ENCODE measurements around the gene SMG9. TPM values are rescaled to one million over a fixed set of nuclear protein-coding genes. Genes with fewer than 3 reads are reported as not detected.

Gene SMG9
- polyA plus RNA-seq, 1 experiment, result 9.2 TPM

DNA sequence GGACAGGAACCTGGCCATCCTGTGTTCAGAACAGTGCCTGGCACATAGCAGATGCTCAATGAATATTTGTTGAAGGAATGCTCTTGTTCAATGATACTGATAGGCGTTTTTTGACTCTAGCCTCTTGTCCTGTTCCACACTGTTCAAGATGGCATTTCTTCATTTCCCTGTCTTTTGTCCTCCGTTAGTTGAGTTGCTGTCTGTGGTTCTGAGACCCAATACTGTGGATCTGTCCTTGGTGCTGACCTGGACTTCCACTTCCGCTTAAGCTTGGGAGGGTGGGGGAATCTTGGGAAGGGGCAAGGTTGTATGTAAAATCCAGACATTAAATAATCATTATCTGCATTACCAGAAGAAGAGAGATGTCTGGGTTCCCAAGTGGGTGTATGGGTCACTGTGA is 34.3 kb upstream of the SMG9 start:
- TF ChIP-seq, protein P1, sequence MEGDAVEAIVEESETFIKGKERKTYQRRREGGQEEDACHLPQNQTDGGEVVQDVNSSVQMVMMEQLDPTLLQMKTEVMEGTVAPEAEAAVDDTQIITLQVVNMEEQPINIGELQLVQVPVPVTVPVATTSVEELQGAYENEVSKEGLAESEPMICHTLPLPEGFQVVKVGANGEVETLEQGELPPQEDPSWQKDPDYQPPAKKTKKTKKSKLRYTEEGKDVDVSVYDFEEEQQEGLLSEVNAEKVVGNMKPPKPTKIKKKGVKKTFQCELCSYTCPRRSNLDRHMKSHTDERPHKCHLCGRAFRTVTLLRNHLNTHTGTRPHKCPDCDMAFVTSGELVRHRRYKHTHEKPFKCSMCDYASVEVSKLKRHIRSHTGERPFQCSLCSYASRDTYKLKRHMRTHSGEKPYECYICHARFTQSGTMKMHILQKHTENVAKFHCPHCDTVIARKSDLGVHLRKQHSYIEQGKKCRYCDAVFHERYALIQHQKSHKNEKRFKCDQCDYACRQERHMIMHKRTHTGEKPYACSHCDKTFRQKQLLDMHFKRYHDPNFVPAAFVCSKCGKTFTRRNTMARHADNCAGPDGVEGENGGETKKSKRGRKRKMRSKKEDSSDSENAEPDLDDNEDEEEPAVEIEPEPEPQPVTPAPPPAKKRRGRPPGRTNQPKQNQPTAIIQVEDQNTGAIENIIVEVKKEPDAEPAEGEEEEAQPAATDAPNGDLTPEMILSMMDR (IDR thresholded peaks at IDR 0.05; ENCODE audit: low read depth, low read length), result no peak
- ChIA-PET CTCF (interaction anchor here (0.9 to 1.3 kb wide), 2 partner anchors 44 to 121 kb away, joined by 3 read pairs; no protein-coding TSS in a partner anchor), POLR2A (interaction anchor here (0.6 kb wide), 1 partner anchor 102 kb away, joined by 7 read pairs; no protein-coding TSS in a partner anchor)
- no peaks in the 10 kb centered on the region for H3K9me3 ChIP-seq (ENCODE audit: control insufficient read depth, insufficient read depth, low read length)
- H3K27me3 ChIP-seq (ENCODE audit: control insufficient read depth, insufficient read depth, low read length), result peaks cover 5% of the 10 kb centered on the region
- no peak for DNase-seq (ENCODE audit: low read depth, low spot score)
- no peak overlapping the region for H3K27ac ChIP-seq (ENCODE audit: low read depth, low read length)
- no peak overlapping the region for H3K4me3 ChIP-seq (ENCODE audit: low read depth, low read length)

DNA sequence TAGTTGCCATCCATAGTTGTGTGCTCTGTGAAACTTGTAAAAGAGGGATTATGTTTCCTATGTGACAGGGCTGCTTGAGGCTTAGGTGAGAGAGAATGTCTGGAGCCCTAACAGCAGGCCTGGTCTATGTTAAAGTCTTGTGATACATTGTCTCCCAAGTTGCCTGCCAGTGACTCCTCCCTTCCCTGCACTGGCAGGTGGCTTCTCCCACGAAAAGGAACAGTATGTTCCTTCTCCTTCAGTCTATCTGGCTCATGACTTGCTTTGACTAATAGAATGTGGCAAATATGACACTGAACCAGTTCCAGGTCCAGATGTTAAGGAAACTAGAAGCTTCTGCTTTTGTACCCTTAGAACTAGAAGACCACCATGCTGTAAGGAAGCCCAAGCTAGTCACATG is 31.9 kb upstream of the SMG9 start:
- POLR2A ChIA-PET, result no interaction called here
- no peak for DNase-seq (ENCODE audit: low read depth, low spot score)

DNA sequence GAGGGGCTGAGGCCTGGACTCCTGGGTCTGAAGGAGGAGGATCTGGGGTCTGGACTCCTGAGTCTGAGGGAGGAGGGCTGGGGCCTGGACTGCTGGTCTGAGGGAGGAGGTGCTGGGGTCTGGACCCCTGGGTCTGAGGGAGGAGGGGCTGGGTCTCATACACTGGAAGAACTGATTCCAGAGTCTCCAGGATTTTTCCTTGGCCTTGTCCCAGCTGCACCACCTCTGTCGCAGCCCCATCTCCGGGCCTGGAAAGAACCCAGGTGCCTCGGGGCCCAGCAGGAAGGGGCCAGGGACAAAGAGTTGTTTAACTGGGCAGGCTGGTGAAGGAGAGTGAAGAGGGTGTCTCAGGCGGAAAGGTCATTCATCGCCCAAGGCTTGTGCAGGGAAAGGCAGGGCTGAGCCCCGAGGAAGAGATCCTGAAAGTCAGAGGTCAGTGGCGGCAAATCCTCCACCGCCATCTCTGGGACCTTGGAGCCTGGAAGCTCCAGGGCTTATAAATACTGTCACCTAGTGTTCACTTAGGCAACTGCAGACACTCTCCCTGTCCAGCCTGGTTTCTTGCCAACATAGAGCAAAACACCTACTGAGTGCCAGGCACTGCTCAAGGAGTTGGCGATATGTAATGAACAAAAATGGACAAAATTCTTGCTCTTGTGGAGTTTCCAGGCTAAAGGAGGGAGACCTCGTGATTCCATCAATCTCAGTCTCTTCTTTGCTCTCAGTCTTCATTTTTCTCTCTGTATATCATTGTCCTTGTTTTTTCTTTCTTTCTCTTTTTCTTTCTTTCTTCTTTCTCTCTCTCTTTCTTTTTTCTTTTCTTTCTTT is 30.4 kb upstream of the SMG9 start:
- CTCF ChIA-PET, result interaction anchor here (0.8 to 1.9 kb wide), 8 partner anchors 10 to 246 kb away, joined by 3 to 21 read pairs (median 4); no protein-coding TSS in a partner anchor
- no peak overlapping the region for H3K4me3 ChIP-seq (ENCODE audit: low read depth, low read length)
- peak overlapping the region; percentile 65 for H3K27ac ChIP-seq (ENCODE audit: low read depth, low read length)
- no peaks in the 10 kb centered on the region; the same call in 1 of the 2 replicates for H3K9me3 ChIP-seq (ENCODE audit: control insufficient read depth, insufficient read depth, low read length)
- TF ChIP-seq, protein P1 (IDR thresholded peaks at IDR 0.05; ENCODE audit: low read depth, low read length), result peak; percentile 100
- POLR2A ChIA-PET, result interaction anchor here (1.0 kb wide), 2 partner anchors 40 to 117 kb away, joined by 3 to 4 read pairs; no protein-coding TSS in a partner anchor
- peak; percentile 29 for DNase-seq (ENCODE audit: low read depth, low spot score)
- no peaks in the 10 kb centered on the region for H3K27me3 ChIP-seq (ENCODE audit: control insufficient read depth, insufficient read depth, low read length)

More for the DNA sequence above, 31.9 kb upstream of the SMG9 start:
- Histone ChIP-seq H3K27me3 (ENCODE audit: control insufficient read depth, insufficient read depth, low read length) (peaks cover 3% of the 10 kb centered on the region), H3K4me3 (ENCODE audit: low read depth, low read length) (no peak overlapping the region), H3K27ac (ENCODE audit: low read depth, low read length) (no peak overlapping the region), H3K9me3 (ENCODE audit: control insufficient read depth, insufficient read depth, low read length) (no peaks in the 10 kb centered on the region; the same call in 1 of the 2 replicates)
- CTCF ChIA-PET, result interaction anchor here (1.4 to 1.7 kb wide), 2 partner anchors 41 to 231 kb away, joined by 3 to 8 read pairs; no protein-coding TSS in a partner anchor
- TF ChIP-seq, protein P1 (IDR thresholded peaks at IDR 0.05; ENCODE audit: low read depth, low read length), result no peak

DNA sequence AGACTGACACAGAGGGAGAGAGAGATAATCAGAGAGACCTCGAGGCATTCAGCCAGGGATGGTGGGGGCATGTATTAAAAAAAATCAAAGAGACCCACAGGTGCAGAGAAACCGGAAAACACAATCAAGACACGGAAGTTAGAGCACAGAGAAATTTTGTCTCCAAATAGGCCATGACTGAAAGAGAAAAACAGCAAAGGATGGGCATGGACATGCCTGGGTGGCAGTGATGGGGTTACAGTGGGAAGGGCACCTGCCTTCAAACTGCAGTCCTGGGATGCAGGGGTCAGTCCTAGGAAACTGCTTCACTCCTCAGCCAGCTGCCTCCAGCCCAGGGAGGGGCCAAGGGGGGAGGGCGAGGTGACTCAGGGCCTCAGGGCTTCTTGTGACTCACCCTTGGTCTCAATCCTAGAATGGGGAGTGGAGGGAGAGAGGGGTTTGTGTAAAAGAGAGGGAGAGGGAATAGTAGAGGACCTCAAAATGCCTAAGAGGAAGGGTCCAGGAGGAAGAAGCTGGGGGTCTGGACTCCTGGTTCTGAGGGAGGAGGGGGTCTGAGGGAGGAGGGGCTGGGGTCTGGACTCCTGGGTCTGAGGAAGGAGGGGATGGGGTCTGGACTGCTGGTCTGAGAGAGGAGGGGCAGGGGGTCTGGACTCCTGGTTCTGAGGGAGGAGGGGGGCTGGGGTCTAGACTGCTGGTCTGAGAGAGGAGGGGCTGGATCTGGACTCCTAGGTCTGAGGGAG is 29.6 kb upstream of the SMG9 start:
- TF ChIP-seq, protein P1 (IDR thresholded peaks at IDR 0.05; ENCODE audit: low read depth, low read length), result no peak
- Histone ChIP-seq H3K27me3 (ENCODE audit: control insufficient read depth, insufficient read depth, low read length) (no peaks in the 10 kb centered on the region), H3K4me3 (ENCODE audit: low read depth, low read length) (no peak overlapping the region), H3K27ac (ENCODE audit: low read depth, low read length) (peak overlapping the region; percentile 65), H3K9me3 (ENCODE audit: control insufficient read depth, insufficient read depth, low read length) (no peaks in the 10 kb centered on the region; the same call in 1 of the 2 replicates)
- DNase-seq (ENCODE audit: low read depth, low spot score), result peak; percentile 55
- ChIA-PET CTCF (interaction anchor here (0.8 to 1.9 kb wide), 8 partner anchors 9 to 245 kb away, joined by 3 to 21 read pairs (median 4); no protein-coding TSS in a partner anchor), POLR2A (interaction anchor here (1.0 kb wide), 2 partner anchors 39 to 116 kb away, joined by 3 to 4 read pairs; no protein-coding TSS in a partner anchor)
